PC-9 (cell line): ENCODE measurements around the gene CDK9. TPM values are rescaled to one million over a fixed set of nuclear protein-coding genes. Genes with fewer than 3 reads are reported as not detected.

Experiments
- BruUV-seq: library from RNA; stranded (reverse); fragments of 400-500 nt; replicated peaks from 2 replicates; lab custom pipeline; 2021; lab: Mats Ljungman, UMichigan
- CTCF ChIA-PET: fragments of 300-600 bp; sonication (Branson Sonifier 250); formaldehyde crosslinking; loops from one replicate; lab custom pipeline; 2022; ENCODE audit warnings: antibody characterized with exemption; lab: Charles Lee
- POLR2A ChIA-PET: fragments of 300-600 bp; sonication (Branson Sonifier 250); formaldehyde crosslinking; loops from one replicate; lab custom pipeline; 2022; ENCODE audit warnings: antibody characterized with exemption; ENCODE audit not compliant: unreplicated experiment; lab: Charles Lee
- DNase-seq, 2 experiments: peaks; one replicate each; pipeline versions ENCODE4 v3.0.0 to v3.0.0-alpha.2; 2015 to 2022; ENCODE audit warnings: mixed read lengths in 1 of 2
- H2AFZ ChIP-seq: fragments of 200-600 bp; sonication (generic); 2 replicates; pipeline ENCODE4 v1.8.1; 2017; ENCODE audit warnings: antibody characterized with exemption
- H3F3A ChIP-seq: fragments of 200-600 bp; sonication (generic); 2 replicates; pipeline ENCODE4 v1.8.1; 2017; ENCODE audit warnings: antibody characterized with exemption, mild to moderate bottlenecking, low read depth; ENCODE audit not compliant: insufficient read depth
- H3K27ac ChIP-seq: fragments of 200-600 bp; sonication (generic); 2 replicates; pipeline ENCODE4 v1.6.1; 2016; ENCODE audit warnings: mixed run types
- H3K27me3 ChIP-seq: fragments of 200-600 bp; sonication (generic); 2 replicates; pipeline ENCODE4 v1.6.1; 2016; ENCODE audit warnings: low read depth, mixed run types; ENCODE audit not compliant: insufficient read depth
- H3K36me3 ChIP-seq: fragments of 200-600 bp; sonication (generic); 2 replicates; pipeline ENCODE4 v1.6.1; 2016; ENCODE audit warnings: low read depth, mixed run types
- H3K4me1 ChIP-seq: fragments of 200-600 bp; sonication (generic); replicated peaks from 2 replicates; pipeline ENCODE4 v1.6.1; 2016; ENCODE audit warnings: mixed run types; ENCODE audit not compliant: insufficient read depth
- H3K4me2 ChIP-seq: fragments of 200-600 bp; sonication (generic); 2 replicates; pipeline ENCODE4 v1.6.1; 2017; ENCODE audit warnings: mixed run types
- H3K4me3 ChIP-seq: fragments of 200-600 bp; sonication (generic); 2 replicates; pipeline ENCODE4 v1.6.1; 2016; ENCODE audit warnings: mixed run types
- H3K79me2 ChIP-seq: fragments of 200-600 bp; sonication (generic); 2 replicates; pipeline ENCODE4 v1.6.1; 2017; ENCODE audit warnings: low read depth, mixed run types
- H3K9me2 ChIP-seq: fragments of 200-600 bp; sonication (generic); 2 replicates; pipeline ENCODE4 v1.8.1; 2017; ENCODE audit warnings: mild to moderate bottlenecking; ENCODE audit not compliant: insufficient read depth
- H3K9me3 ChIP-seq: fragments of 200-600 bp; sonication (generic); 2 replicates; pipeline ENCODE4 v1.8.1; 2016; ENCODE audit warnings: low read depth; ENCODE audit not compliant: insufficient read depth
- H4K20me1 ChIP-seq: fragments of 200-600 bp; sonication (generic); 2 replicates; pipeline ENCODE4 v1.8.1; 2017; ENCODE audit not compliant: insufficient read depth
- EZH2 ChIP-seq: fragments of 200-600 bp; sonication (generic); IDR thresholded peaks from 2 replicates; pipeline ENCODE4 v1.8.0; 2017; ENCODE audit warnings: antibody characterized with exemption, low read depth
- intact Hi-C: fragments of 100-400 bp; cut with micrococcal nuclease; formaldehyde crosslinking; loops from one replicate; pipeline ENCODE4 v1.10.0; 2022; ENCODE audit not compliant: unreplicated experiment
- total RNA-seq: library from RNA; stranded (reverse); gene quantifications from 2 replicates; pipeline ENCODE4 v1.2.3, GENCODE V29; 2021
- TF ChIP-seq, protein P1 (sequence below): fragments of 200-600 bp; sonication (generic); conservative IDR thresholded peaks from 2 replicates; pipeline ENCODE4 v1.6.1; 2017; ENCODE audit warnings: mixed run types, antibody characterized with exemption, mild to moderate bottlenecking, moderate library complexity

CDK9 gene
- total RNA-seq, 1 experiment from 2014 or later, result 93.8 TPM

DNA sequence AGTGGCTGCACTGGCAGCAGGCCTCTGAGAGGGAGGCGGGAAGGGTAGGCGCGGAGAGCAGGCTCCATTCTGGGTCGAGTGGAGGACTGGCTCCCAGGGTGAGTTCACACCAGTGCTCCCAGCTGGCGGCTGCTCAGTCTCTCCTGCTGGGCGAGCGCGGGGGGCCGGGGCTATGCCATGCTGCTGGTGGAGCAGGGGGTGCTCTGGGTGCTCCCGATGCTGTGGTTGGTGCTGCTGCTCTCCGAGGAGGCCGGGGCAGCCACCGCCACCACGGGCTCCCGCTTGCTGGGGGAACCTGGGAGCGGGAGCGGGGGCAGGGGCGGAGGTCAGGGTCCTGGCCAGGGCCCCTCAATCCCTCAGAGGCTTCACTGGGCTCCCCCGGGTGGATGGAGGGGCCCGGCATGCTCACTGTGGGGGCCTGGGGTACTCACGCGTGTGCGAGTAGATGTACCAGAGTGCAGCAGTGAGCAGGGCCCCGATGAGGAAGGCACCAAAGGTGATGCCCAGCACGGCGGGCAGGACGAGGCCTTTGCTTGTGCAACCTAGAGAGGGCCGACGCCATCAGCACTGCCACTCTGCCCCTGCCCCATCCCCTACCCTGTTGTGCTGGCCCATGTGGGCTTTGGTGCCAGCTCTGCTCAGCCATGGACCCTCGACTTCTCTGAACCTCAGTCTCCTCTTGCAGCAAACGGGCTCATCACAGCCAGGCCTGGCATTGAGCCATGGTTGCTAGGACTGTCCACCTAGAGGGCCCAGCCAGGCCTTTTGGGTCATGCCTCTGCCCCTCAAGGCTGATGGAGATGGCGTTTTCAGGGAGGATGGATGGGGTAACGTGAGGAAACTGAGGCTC, 29.9 kb downstream of the CDK9 start:
- no peak for TF ChIP-seq EZH2
- TF ChIP-seq, protein P1, sequence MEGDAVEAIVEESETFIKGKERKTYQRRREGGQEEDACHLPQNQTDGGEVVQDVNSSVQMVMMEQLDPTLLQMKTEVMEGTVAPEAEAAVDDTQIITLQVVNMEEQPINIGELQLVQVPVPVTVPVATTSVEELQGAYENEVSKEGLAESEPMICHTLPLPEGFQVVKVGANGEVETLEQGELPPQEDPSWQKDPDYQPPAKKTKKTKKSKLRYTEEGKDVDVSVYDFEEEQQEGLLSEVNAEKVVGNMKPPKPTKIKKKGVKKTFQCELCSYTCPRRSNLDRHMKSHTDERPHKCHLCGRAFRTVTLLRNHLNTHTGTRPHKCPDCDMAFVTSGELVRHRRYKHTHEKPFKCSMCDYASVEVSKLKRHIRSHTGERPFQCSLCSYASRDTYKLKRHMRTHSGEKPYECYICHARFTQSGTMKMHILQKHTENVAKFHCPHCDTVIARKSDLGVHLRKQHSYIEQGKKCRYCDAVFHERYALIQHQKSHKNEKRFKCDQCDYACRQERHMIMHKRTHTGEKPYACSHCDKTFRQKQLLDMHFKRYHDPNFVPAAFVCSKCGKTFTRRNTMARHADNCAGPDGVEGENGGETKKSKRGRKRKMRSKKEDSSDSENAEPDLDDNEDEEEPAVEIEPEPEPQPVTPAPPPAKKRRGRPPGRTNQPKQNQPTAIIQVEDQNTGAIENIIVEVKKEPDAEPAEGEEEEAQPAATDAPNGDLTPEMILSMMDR, result no peak
- no peak overlapping the region for H3K27ac ChIP-seq
- no peaks in the 10 kb centered on the region for H3K9me3 ChIP-seq
- POLR2A ChIA-PET, result no interaction called here
- 0 out of 2 replicates have a peak, but pooled peaks cover 9% of the 10 kb centered on the region for H3F3A ChIP-seq
- no peaks in the 10 kb centered on the region for H3K27me3 ChIP-seq
- H3K36me3 ChIP-seq, result 0 out of 2 replicates have a peak, but pooled peaks cover 18% of the 10 kb centered on the region
- intact Hi-C loops, result no loop called here
- no peak for DNase-seq
- no peaks in the 10 kb centered on the region for H3K9me2 ChIP-seq
- H2AFZ ChIP-seq, result no peak overlapping the region
- no TSS peak for BruUV-seq
- CTCF ChIA-PET, result no interaction called here
- H4K20me1 ChIP-seq, result 0 out of 2 replicates have a peak, but pooled peaks cover 8% of the 10 kb centered on the region
- H3K4me3 ChIP-seq, result no peak overlapping the region
- no peaks in the 10 kb centered on the region for H3K79me2 ChIP-seq
- H3K4me2 ChIP-seq, result no peak overlapping the region
- H3K4me1 ChIP-seq, result no peaks in the 10 kb centered on the region

DNA sequence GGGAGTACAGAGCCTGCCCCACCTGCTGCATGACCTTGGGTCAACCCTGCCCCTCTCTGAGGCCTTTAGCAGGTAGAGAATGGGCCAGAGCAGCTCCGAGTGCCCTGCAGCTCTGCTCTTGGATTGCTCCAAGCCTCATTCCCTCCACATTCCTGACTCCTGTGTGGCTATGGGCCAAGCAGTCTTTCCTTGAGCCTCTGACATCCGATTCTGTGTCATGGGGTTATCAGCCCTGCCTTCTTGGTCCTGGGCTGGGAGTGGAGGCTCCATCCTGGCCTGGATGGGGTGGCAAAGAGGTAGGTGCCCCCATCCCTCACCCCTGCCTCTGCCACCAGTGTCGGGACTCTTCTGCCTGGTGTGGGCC, 30.5 kb downstream of the CDK9 start:
- Histone ChIP-seq H3K4me3 (no peak overlapping the region), H3K9me2 (no peaks in the 10 kb centered on the region), H3K27me3 (no peaks in the 10 kb centered on the region), H3K4me2 (no peak overlapping the region), H4K20me1 (0 out of 2 replicates have a peak, but pooled peaks cover 8% of the 10 kb centered on the region), H3K27ac (no peak overlapping the region), H3K79me2 (no peaks in the 10 kb centered on the region), H3K4me1 (no peaks in the 10 kb centered on the region), H2AFZ (no peak overlapping the region), H3K9me3 (no peaks in the 10 kb centered on the region), H3F3A (0 out of 2 replicates have a peak, but pooled peaks cover 11% of the 10 kb centered on the region), H3K36me3 (0 out of 2 replicates have a peak, but pooled peaks cover 16% of the 10 kb centered on the region)
- DNase-seq, result no peak
- CTCF ChIA-PET, result no interaction called here
- TF ChIP-seq, protein P1, result no peak
- no peak for TF ChIP-seq EZH2
- no TSS peak for BruUV-seq
- POLR2A ChIA-PET, result no interaction called here
- intact Hi-C loops, result no loop called here

DNA sequence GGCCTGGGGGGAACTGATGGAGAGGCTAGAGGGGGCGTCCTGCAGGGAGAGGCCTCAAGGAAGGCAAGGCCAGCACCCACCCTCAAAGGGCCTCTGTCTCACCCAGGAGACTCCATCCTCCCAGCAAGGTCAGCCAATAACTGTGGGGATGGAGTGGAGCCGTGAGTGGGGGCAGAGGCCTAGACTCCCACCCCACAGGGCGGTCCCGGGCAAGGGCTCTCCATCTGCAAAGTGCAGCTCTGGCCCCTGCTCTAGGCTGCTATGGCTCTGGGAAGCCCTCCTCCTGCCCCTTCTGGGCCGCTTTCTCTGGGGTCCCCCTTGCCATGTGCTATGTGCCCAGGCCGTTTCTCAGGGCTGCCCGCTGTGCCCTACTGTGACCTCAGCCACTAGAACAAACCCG, 30.9 kb downstream of the CDK9 start:
- Histone ChIP-seq H3K27ac (no peak overlapping the region), H3F3A (0 out of 2 replicates have a peak, but pooled peaks cover 10% of the 10 kb centered on the region), H3K9me3 (no peaks in the 10 kb centered on the region), H3K27me3 (no peaks in the 10 kb centered on the region), H3K4me2 (no peak overlapping the region), H3K9me2 (no peaks in the 10 kb centered on the region), H2AFZ (no peak overlapping the region), H3K36me3 (0 out of 2 replicates have a peak, but pooled peaks cover 12% of the 10 kb centered on the region), H3K79me2 (no peaks in the 10 kb centered on the region), H4K20me1 (0 out of 2 replicates have a peak, but pooled peaks cover 8% of the 10 kb centered on the region), H3K4me3 (no peak overlapping the region), H3K4me1 (no peaks in the 10 kb centered on the region)
- intact Hi-C loops, result no loop called here
- CTCF ChIA-PET, result no interaction called here
- POLR2A ChIA-PET, result no interaction called here
- no TSS peak for BruUV-seq
- DNase-seq, result no peak
- TF ChIP-seq, protein P1, result no peak
- no peak for TF ChIP-seq EZH2
